CD4-positive, alpha-beta T cell (primary cell): Measurements from ENCODE around the gene MAPKAP1. TPM values are rescaled to one million over a fixed set of nuclear protein-coding genes. Genes with fewer than 3 reads are reported as not detected.

Experiments used
- ATAC-seq: fragments of 200-7000 bp; cut with Tn5 transposase; one replicate; pipeline ENCODE4 v1.10.0; 2022; ENCODE audit warnings: mild to moderate bottlenecking; ENCODE audit not compliant: poor library complexity
- CTCF ChIA-PET: fragments of 350-600 bp; sonication (Branson Sonifier 250); formaldehyde crosslinking; loops from one replicate; lab custom pipeline; 2021; ENCODE audit warnings: antibody characterized with exemption, inconsistent platforms; lab: Charles Lee
- POLR2A ChIA-PET: fragments of 350-600 bp; sonication (Branson Sonifier 250); formaldehyde crosslinking; loops from one replicate; lab custom pipeline; 2021; ENCODE audit warnings: antibody characterized with exemption, inconsistent platforms; lab: Charles Lee
- DNase-seq, 14 experiments: peaks; one replicate each; pipeline ENCODE4 v3.0.0-alpha.2; 2013 to 2020; ENCODE audit warnings: mixed read lengths in 2 of 14
- H3K27ac ChIP-seq, 2 donors: one replicate each; pipeline versions ENCODE4 v1.5.1 to v1.7.0; 2013; ENCODE audit warnings: low read length in 2 of 2, low read depth in 1 of 2, mild to moderate bottlenecking in 1 of 2
- H3K27me3 ChIP-seq, 2 experiments: 1 replicate in 1 of 2; 2 replicates in 1 of 2; pipeline versions ENCODE4 v1.6.1 to v1.7.0; 2013; ENCODE audit warnings: low read length in 2 of 2, control low read depth in 1 of 2, mild to moderate bottlenecking in 1 of 2, moderate library complexity in 1 of 2; ENCODE audit not compliant: insufficient read depth in 2 of 2, control insufficient read depth in 1 of 2
- H3K36me3 ChIP-seq: one replicate; pipeline ENCODE4 v1.6.1; 2013; ENCODE audit warnings: low read length, control low read depth; ENCODE audit not compliant: insufficient read depth
- H3K4me1 ChIP-seq: one replicate; pipeline ENCODE4 v1.6.1; 2013; ENCODE audit warnings: low read length, control low read depth; ENCODE audit not compliant: insufficient read depth
- H3K4me3 ChIP-seq: one replicate; pipeline ENCODE4 v1.5.1; 2013; ENCODE audit warnings: mild to moderate bottlenecking, low read length, moderate library complexity
- H3K9me3 ChIP-seq, 2 experiments: 1 replicate in 1 of 2; 2 replicates in 1 of 2; pipeline versions ENCODE4 v1.6.1 to v1.7.0; 2013; ENCODE audit warnings: low read length in 2 of 2, mild to moderate bottlenecking in 2 of 2, control low read depth in 1 of 2, moderate library complexity in 1 of 2; ENCODE audit not compliant: control insufficient read depth in 1 of 2, insufficient read depth in 1 of 2
- H3K27ac Mint-ChIP-seq: one replicate; pipeline ENCODE4 v1.8.0; 2020; ENCODE audit warnings: mixed read lengths
- H3K27me3 Mint-ChIP-seq: one replicate; pipeline ENCODE4 v1.8.0; 2021; ENCODE audit warnings: mixed read lengths
- H3K36me3 Mint-ChIP-seq: one replicate; pipeline ENCODE4 v1.8.0; 2021; ENCODE audit warnings: low read depth, mixed read lengths
- H3K4me1 Mint-ChIP-seq: one replicate; pipeline ENCODE4 v1.8.0; 2021; ENCODE audit warnings: low read depth, mixed read lengths
- H3K4me3 Mint-ChIP-seq: one replicate; pipeline ENCODE4 v1.8.0; 2020; ENCODE audit warnings: mild to moderate bottlenecking, mixed read lengths
- H3K9me3 Mint-ChIP-seq: one replicate; pipeline ENCODE4 v1.8.0; 2020; ENCODE audit warnings: mixed read lengths
- CTCF ChIP-seq: fragments of 200-600 bp; IDR thresholded peaks from one replicate; pipeline ENCODE4 v1.8.0; 2022; ENCODE audit warnings: antibody characterized with exemption, mild to moderate bottlenecking
- intact Hi-C, 2 experiments: fragments of 100-400 bp; cut with DNase I in 1 of 2; cut with micrococcal nuclease in 1 of 2; formaldehyde crosslinking; loops; one replicate each; pipeline versions ENCODE4 v1.15.1 to v1.9.0; 2023 to 2025; cut with DNase I, micrococcal nuclease
- total RNA-seq, 174 experiments: library from RNA in 2 of 174; stranded (reverse) in 2 of 174; gene quantifications; one replicate each; pipeline ENCODE4 v1.2.3 and lab custom pipeline; 2021 to 2026

MAPKAP1 gene
- total RNA-seq, 2 experiments from 2014 or later, result 40.3 to 44.9 TPM

DNA sequence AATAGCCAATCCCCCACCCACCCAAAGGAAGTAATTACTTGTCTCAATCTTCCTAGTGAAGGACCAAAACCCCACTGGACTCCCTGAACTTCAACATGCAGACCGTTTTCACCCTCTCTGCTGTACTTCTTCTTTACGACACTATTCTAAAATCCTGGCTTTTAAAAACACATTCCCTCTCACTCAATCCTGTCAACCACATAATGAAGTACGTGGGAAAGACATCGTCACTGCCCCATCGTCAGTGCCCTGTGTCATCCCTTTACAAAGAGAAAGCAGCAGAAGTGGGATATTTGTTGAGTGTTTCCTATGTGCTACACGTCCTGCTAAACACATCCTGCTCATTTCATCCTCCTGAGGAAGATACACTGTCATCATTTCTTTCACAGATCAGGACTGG, 54.2 kb downstream of the MAPKAP1 start:
- TF ChIP-seq CTCF, result no peak
- ATAC-seq (no peak), DNase-seq (no peak)
- Histone ChIP-seq H3K9me3 (no peaks in the 10 kb centered on the region), H3K27me3 (no peaks in the 10 kb centered on the region), H3K4me3 (no peak overlapping the region), H3K27ac (no peak overlapping the region), H3K36me3 (peaks cover 18% of the 10 kb centered on the region), H3K4me1 (peaks cover 6% of the 10 kb centered on the region)
- intact Hi-C loops, result no loop called here
- CTCF ChIA-PET, result no interaction called here
- no peak overlapping the region for H3K27ac Mint-ChIP-seq
- H3K4me1 Mint-ChIP-seq, result peaks cover 38% of the 10 kb centered on the region
- POLR2A ChIA-PET, result interaction anchor here (1.1 kb wide), 1 partner anchor 13 kb away, joined by 3 read pairs; no protein-coding TSS in a partner anchor
- H3K4me3 Mint-ChIP-seq, result no peak overlapping the region
- H3K36me3 Mint-ChIP-seq, result peaks cover 53% of the 10 kb centered on the region
- H3K9me3 Mint-ChIP-seq, result no peaks in the 10 kb centered on the region
- no peaks in the 10 kb centered on the region for H3K27me3 Mint-ChIP-seq

GRCh38 chr9:125652233-125652594, 54.8 kb downstream of the MAPKAP1 start:
- no peaks in the 10 kb centered on the region for H3K27me3 Mint-ChIP-seq
- Histone ChIP-seq H3K36me3 (peaks cover 17% of the 10 kb centered on the region), H3K27me3 (no peaks in the 10 kb centered on the region), H3K27ac (no peak overlapping the region), H3K4me3 (no peak overlapping the region), H3K4me1 (peaks cover 11% of the 10 kb centered on the region), H3K9me3 (no peaks in the 10 kb centered on the region)
- no peak for TF ChIP-seq CTCF
- intact Hi-C loops, result no loop called here
- DNase-seq (no peak), ATAC-seq (no peak)
- POLR2A ChIA-PET, result no interaction called here
- H3K4me1 Mint-ChIP-seq, result peaks cover 44% of the 10 kb centered on the region
- H3K4me3 Mint-ChIP-seq, result no peak overlapping the region
- H3K9me3 Mint-ChIP-seq, result no peaks in the 10 kb centered on the region
- CTCF ChIA-PET, result no interaction called here
- peaks cover 48% of the 10 kb centered on the region for H3K36me3 Mint-ChIP-seq
- no peak overlapping the region for H3K27ac Mint-ChIP-seq

- intact Hi-C loops, result no loop called here
- DNase-seq (no peak), ATAC-seq (no peak)
- Mint-ChIP-seq H3K4me1 (peaks cover 49% of the 10 kb centered on the region), H3K27me3 (no peaks in the 10 kb centered on the region), H3K36me3 (peaks cover 43% of the 10 kb centered on the region), H3K27ac (no peak overlapping the region), H3K4me3 (no peak overlapping the region), H3K9me3 (no peaks in the 10 kb centered on the region)
- no peak for TF ChIP-seq CTCF
- H3K27ac ChIP-seq, result no peak overlapping the region
- H3K27me3 ChIP-seq, result no peaks in the 10 kb centered on the region
- H3K36me3 ChIP-seq, result peaks cover 12% of the 10 kb centered on the region
- CTCF ChIA-PET, result no interaction called here
- H3K4me3 ChIP-seq, result no peak overlapping the region
- H3K4me1 ChIP-seq, result peaks cover 12% of the 10 kb centered on the region
- no peaks in the 10 kb centered on the region for H3K9me3 ChIP-seq
- POLR2A ChIA-PET, result no interaction called here
Observed at GRCh38 chr9:125651576-125652232, 55.3 kb downstream of the MAPKAP1 start.
